ENCODE measurements around the gene MED27.

- no peak for TF ChIP-seq EZH2 (IDR thresholded peaks at IDR 0.05; ENCODE audit: low read depth, low read length, severe bottlenecking)
- no peak for TF ChIP-seq CTCF (IDR thresholded peaks at IDR 0.05; ENCODE audit: control extremely low read depth in 1 of 3, insufficient read depth in 1 of 3, low read depth in 1 of 3, low read length in 3 of 3)
- no peak for TF ChIP-seq JUND (IDR thresholded peaks at IDR 0.05; ENCODE audit: low read length)
- TF ChIP-seq PHF8 (conservative IDR thresholded peaks at IDR 0.05; ENCODE audit: low read depth, low read length) = no peak
- TF ChIP-seq POLR2A (IDR thresholded peaks at IDR 0.05; ENCODE audit: control extremely low read depth in 1 of 2, low read depth in 2 of 2, low read length in 2 of 2) = no peak
- no peak for TF ChIP-seq MAX (IDR thresholded peaks at IDR 0.05)
- no peak for TF ChIP-seq SP1 (IDR thresholded peaks at IDR 0.05; ENCODE audit: low read depth, low read length)
- TF ChIP-seq FOSL1 (IDR thresholded peaks at IDR 0.05; ENCODE audit: insufficient read depth, low read depth, low read length) = no peak
- TF ChIP-seq POLR2AphosphoS5 (IDR thresholded peaks at IDR 0.05; ENCODE audit: low read depth, low read length) = no peak
- no peak for TF ChIP-seq GABPA (IDR thresholded peaks at IDR 0.05; ENCODE audit: borderline replicate concordance, insufficient read depth, low read length)
- TF ChIP-seq MAFK (IDR thresholded peaks at IDR 0.05; ENCODE audit: low read depth, low read length) = no peak
- TF ChIP-seq YY1 (IDR thresholded peaks at IDR 0.05; ENCODE audit: low read depth, low read length) = no peak
Measured at GRCh38 chr9:131943351-131943841, 136.3 kb downstream of the MED27 start.
